ENCODE results near the gene JAM3.
"Not testable (repeated sequence)": the region's sequence is repeated elsewhere in the genome, so short reads cannot be mapped to it uniquely, and the experiment has no call there.

The JAM3 gene

DNA sequence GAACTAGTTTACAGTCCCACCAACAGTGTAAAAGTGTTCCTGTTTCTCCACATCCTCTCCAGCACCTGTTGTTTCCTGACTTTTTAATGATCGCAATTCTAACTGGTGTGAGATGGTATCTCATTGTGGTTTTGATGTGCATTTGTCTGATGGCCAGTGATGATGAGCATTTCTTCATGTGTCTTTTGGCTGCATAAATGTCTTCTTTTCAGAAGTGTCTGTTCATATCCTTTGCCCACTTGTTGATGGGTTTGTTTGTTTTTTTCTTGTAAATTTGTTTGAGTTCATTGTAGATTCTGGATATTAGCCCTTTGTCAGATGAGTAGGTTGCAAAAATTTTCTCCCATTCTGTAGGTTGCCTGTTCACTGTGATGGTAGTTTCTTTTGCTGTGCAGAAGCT, 44.9 kb downstream of the JAM3 start:
- not testable (repeated sequence) for DNase-seq

DNA sequence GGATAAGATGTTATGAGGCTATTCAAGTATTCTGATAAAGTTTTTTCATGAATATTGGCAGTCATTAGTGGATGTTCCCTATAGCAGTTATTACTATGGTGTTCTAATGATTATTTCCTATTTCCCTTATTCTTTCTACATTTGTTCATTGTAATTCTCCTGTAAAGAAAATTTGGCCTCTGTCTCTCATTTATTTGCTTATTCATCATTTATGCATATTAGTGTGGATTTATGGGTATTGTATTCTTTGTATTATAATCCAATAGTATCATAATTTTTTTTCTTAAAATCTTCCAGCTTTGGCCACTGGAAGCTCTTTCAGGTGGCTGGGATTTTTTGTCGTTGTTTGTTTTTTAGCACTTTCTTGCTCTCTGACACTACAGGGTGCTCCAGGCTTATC, 47.3 kb downstream of the JAM3 start:
- no peak for DNase-seq

DNA sequence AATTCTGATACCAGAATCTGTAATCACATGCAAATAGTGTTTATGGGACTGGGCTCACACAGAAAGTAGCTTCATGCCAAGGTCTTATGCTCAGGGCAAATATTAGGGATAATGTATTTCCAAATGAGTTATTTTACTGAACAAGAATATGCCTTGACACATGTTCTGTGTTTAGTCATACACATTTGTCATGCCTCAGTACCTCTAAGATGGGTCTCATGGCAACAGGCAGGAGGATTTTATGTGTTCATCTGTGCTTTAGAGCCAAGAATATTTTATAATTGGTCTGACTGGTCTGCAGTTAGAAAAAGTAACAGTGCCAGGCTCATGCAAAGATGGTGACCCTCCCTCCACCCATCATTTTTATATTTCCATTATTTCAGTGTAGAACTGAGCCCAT, 49.1 kb downstream of the JAM3 start:
- no peak for DNase-seq

DNA sequence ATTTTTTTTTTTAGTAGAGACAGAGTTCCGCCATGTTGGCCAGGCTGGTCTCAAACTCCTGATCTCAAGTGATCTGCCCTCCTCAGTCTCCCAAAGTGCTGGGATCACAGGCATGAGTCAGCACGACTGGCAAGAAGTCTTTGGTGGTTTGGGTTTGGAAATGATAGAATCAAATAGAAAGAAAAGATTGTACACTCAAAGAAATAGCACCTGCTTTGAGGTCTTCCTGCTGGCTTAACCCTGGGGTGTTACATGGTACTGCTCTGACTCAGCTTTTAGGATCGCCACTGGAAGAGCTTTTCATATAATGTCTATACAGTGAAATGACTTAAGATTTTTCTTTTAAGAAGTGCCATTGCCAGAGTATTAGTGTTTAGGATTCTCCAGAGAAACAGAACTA, 50.2 kb downstream of the JAM3 start:
- no peak for DNase-seq

DNA sequence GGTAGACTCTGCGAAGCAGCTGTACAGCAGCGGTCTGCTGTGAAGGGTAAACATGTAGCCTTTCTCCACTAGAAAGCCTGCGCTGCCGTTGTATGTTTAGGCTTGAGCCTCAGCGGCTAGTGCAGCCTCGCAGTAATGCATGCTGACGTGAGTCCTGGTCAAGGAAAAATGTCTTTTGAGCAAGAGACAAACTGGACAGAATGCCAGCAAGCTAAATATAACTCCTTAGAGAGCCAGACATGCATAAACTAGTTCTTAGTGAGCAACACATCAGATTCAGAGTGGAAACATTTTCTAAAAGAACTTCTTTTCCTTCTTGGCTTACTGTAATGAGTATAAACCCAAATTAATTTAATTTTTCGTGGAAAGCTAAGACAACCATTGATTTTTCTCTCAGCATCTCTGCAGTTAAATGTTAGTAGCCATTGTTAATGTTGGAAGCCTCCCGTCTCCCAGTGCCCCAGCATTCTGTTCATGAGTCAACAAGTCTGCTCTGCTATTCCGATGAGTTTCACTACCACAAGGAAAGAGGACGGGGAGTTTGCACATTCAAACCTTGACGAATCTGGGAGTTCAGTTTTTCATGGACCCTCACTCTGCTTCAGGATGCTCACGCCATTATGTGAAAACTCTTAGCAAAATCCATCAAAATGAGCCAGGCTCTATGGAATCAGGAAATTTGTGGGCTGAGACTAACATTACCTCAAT, 51.4 kb downstream of the JAM3 start:
- no peak for DNase-seq

DNA sequence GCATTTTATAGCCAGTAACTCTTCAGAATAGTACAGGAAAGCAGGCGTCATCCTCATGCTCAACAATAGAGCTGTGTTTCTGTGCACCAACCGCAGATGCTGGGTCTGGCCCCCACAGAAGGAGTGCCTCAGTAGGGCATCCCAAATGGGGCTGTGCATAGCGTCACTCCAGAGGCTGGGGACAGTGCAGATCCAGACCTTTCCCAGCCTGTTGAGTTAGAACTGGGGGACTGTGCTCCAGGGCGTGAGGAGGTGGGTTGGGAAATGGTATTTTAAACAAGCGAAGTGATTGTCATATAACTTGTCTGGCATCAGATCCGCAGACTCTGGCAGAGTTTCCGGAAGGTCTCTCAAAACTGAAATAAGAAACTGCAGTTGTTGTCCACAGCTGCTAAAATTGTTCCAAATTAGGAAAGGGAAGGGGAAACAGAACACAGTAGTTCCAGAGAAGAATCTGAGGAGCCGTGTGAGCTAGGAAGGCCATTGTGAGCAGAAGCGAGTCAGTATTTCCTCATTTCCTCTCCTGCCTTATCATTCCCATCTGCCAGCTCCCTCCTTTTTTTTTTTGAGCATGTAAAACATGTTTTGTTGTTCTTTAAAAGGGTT, 52.2 kb downstream of the JAM3 start:
- no peak for DNase-seq

DNA sequence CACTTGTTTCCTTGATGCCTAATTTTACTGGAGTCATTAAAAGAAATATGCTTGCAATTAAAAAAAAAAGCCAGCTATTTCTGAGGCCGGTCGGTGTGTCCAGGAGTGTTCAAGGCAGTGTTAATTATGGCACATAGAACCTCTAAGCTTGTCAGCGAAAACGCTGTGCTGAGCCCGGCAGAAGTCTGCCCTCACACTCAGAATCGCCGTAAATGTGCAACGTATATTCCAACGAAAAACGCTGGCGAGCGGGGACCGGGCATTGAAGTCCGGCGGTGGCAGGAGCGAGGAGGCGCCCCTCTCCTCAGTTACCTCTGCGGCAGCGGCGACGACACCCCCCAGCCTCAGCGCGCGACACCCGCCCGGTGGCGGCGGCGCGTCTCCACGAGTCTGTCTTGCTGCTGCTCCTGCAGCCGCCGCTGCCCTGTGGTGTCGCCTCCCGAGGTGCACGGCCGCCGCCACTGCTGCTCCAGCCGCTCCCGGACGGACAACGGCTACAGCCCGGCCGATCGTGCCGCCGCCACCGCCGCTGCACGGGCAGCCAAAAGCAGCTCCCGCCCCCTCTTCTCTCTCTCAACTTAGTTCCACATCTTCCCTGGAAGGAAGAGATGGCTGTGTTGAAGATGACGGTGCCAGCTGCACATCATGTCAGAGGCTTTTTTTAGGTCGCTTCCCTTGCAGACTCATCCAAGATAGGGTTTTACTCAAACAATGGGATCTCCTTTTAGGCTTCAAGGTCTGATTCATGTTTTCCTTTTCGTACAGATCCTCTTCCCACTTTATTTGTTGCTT, 56.0 kb downstream of the JAM3 start:
- no peak for DNase-seq

DNA sequence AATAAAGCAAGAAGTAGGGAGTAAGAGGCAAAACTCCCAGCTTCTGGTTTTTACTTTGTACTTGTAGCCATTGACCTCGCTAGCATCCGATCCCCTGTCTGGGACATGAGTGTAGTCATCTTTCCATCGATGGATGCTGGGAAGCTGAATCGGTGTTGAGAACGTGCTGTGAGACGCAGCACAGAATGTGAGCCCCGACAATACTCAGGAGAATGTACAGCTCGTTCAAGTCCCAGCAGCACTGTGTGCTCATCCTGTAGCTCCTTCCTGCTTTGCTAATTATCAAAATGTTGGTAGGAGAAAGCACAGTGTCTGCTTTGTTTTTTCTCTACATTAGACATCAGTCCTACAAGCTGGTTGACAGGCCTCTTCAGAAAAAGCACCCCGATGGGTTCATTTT, 56.6 kb downstream of the JAM3 start:
- DNase-seq: no peak

DNA sequence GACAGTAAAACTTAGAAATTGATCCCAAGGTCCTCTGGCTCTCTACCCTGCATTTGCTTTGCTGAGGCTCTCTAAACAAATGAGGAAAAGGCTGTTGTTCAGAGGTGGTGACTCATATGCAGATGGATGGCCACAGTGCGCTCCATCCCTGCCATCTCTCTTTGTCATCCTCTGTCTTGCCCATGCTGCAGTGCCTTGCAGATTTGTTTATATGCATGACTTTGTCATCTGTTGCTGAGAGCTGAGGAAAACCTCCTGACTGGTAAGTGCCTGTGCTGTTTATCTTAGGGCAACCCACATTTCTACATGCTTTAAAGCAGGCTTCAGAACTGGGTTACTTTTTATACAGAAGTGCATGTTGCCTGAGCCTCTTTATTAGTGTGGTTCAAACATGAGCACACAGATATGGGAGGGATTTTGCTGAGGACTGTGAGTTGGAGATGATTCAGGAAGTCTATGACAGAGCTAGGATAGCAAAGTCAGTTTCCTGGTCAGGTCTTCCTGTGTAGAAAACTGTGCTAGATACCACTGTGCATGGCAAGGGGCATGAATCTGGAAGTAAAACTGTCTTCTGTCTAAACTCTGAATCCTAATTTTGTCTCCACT, 57.4 kb downstream of the JAM3 start:
- no peak for DNase-seq

DNA sequence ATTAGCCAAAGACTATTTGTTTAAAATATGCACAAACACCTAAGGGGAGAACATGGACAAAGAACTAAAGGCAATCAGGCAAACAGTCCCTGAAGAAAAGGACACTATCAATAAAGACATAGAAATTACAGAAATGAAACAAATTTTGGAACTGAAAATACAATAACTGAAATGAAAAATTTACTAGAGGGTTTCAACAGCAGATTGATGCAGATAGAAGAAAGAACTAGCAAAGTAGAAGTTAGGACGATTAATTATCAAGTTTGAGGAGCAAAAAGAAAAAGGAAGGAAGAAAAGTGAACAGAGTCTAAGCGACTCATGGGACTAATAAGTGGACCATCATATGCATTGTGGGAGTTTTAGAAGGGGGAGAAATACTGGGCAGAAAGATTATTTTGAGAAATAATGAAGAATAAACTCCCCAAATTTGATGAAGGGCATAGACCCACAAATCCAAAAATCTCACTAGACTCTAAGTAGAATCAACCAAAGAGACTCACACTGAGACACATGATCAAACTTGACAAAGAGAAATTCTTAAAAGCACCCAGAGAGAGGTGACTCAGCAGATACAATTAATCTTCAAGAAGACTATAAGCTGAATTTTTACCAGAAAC, 62.9 kb downstream of the JAM3 start:
- DNase-seq: no peak

DNA sequence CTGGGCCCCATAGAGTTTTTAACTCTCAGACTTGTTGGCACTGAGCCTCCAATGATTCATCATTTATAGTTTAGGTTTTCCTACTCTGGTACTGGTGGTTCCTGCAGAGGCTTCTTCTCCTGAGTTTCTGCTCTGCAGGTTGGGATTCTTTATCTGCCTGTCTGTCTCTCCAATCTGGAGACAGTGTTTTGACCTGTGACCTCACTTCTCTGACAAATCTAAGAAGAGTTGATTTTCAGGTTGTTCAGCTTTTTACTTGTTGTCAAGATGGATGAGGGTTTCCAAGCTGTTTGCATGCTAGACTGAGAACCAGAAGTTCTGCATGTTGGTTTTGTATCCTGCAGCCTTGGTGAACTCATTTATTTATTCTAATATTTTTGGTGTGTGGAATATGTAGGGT, 63.9 kb downstream of the JAM3 start:
- DNase-seq: no peak

DNA sequence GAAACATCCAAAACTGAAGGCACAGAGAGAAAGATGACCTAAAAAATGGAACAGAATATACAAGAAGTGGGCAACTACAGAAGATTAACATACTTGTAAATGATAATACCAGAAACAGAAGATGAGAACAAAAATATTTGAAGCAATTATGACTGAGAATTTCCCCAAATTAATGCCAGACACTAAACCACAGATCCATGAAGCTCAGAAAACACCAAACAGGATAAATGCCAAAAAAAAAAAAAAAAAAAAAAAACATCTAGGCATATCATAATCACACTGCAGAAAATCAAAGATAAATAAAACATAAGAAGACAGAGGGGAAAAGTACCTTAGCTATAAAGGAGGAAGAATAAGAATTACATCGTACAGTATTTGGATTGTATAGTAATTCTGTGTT, 65.3 kb downstream of the JAM3 start:
- DNase-seq: no peak

DNA sequence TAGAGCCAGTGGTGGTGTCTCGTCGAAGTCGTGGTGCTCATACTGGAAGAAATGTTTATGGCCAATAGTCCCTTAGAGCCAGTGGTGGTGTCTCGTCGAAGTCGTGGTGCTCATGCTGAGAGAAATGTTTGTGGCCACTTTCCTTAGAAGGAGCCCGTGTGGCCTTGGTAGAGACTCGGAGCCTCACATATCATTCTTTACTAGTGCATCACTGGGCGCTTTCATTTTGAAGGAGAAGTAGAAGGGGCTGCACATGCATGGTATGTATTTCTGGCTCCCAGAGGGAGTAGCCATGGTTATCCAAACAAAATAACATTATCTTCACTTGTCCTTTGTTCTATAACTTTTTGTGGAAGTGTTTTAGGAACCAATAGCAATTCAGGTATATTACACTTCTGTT, 69.5 kb downstream of the JAM3 start:
- DNase-seq: no peak

DNA sequence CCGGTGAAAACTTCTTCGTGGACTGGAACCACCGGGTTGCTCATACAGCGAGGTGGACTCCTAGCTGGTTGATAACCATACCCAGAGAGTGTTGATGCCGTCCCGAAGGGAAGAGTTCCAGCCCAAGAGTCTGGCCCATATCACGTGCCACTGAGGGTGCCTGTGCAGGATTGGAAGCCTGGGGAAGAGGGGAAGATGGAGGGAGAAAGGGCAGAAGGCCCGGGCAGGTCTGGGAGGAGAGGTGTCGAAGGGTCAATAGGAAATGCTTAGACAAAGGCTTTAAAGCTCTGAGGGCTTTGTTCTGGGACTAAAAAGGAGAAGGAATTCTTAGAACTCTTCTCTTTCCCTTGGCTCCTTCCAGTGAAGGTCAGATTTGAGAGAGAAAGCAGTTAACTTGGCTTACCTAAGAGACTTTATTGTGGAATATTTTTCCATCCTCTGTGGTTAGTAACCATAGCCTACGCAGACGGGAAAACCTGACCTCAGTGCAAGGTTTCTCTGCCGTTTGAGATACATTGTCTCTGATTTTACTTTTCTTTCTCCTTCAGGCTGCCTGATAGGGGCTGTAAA, 70.5 kb downstream of the JAM3 start:
- no peak for DNase-seq

DNA sequence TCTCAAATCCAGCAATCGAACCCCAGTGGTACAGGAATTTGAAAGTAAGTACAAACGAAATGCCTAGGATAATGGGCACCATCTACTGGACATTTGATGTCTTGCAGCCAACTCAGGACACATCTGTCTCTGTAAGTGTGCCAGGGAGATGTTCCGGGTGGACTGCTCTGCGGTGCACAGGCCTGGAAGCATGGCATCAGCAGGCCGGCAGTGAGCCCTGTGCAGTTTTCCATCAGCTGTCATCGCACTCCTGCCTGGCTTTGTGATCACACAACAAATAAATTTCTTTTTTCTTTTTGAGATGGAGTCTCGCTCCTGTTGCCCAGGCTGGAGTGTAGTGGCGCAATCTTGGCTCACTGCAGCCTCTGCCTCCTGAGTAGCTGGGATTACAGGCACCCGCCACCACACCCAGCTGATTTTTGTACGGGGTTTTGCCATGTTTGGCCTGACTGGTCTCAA, 71.0 kb downstream of the JAM3 start:
- peak; percentile 5 for DNase-seq

DNA sequence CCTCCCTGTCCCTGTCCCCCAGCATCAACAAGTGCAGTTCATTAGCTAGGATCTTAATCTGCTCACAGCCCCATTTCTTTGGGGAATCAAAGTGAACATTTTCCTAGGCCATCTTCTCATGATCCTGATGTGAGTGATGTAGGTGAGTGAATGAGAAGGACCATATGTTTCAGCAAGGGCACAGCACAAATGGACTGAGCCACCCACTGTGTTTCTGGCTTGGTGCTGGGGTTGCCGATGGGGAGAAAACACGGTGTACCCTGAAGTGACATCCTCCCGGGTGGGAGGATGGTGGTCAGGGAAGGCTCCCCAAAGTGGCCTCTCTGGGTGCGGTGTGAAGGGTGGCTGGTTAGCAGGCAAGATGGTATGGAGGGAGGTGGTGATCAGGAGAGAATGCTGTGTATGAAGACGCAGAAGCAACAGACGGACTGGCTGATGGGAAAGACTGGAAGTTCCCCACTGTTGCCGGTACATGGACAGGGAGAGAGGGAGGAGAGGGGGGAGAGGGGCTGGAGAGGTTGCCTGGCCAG, 72.2 kb downstream of the JAM3 start:
- DNase-seq: no peak

DNA sequence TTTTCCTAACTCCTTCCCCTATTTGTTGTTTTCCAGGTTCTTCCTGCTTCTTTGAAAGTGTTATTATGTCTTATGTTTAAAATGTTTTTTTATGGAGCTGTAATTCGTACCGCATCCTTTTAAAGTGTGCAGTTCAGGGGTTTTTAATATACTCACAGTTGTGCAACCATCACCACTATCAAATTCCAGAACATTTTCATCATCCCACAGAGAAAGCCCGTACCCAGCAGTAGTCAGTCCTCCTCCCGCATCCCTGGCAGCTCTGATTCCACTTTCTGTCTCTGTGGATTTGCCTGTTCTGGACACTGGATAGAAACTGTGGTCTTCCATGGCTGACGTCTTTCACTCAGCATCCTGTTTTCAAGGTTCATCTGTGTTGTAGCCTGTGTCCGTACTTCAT, 73.7 kb downstream of the JAM3 start:
- no peak for DNase-seq

DNA sequence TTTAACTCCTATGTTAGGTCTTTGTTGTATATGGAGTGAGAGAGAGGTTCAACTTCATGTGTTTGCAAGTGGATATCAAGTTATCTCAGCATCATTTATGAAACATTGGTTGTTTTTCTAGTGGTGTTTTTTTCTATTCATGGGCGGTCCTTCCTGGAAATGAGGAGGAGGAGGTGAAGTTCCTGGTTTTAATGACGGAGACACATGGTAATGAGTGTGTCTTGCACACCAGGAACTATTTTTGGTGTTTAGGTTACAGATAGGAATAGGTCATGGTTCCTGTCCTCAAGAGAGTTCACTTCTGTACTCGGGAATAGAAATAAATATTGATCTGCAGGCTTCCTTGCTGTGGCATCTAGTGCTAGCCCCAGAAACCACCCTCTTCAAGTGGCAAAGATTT, 74.9 kb downstream of the JAM3 start:
- DNase-seq: no peak

DNA sequence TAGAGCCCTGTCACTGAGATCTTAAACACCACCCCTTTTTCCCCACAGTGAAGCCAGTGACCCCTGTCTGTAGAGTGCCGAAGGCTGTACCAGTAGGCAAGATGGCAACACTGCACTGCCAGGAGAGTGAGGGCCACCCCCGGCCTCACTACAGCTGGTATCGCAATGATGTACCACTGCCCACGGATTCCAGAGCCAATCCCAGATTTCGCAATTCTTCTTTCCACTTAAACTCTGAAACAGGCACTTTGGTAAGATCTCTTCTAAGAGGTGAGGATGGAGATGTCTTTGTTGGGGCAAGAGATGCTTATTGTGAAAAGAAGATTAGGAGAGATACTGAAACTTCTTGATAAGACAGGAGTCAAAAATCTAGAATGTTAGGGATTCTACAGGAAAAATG, 75.9 kb downstream of the JAM3 start:
- DNase-seq: no peak

DNA sequence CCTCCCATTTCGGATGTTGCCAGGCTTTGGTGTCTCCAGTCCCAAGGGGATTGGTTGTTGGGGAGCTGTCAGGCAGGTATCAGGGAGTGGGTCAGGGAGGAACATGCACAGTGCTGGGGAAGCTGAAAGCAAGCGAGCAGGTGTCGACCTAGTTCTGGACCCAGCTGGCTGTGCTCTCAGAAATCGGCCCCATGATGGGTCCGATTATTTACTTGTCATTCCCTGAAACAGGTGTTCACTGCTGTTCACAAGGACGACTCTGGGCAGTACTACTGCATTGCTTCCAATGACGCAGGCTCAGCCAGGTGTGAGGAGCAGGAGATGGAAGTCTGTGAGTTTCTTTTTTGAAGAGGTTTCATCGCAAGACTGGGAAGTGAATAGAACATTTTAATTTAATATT, 76.8 kb downstream of the JAM3 start:
- no peak for DNase-seq

DNA sequence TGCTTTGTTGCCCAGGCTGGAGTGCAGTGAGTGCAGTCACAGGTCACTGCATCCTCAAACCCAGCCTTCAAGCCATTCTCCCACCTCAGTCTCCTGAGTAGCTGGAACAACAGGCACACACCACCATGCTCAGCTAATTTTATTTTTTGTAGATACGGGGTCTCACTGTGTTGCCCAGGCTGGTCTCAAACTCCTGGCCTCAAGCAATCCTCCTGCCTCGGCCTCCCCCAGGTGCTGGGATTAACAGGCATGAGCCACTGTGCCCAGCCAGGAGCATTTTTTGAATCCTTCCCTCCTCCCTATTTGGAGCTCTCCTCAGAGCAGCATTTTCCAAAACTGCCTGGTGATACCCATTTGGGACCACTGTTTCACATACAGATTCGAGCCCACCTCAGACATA, 77.7 kb downstream of the JAM3 start:
- no peak for DNase-seq

DNA sequence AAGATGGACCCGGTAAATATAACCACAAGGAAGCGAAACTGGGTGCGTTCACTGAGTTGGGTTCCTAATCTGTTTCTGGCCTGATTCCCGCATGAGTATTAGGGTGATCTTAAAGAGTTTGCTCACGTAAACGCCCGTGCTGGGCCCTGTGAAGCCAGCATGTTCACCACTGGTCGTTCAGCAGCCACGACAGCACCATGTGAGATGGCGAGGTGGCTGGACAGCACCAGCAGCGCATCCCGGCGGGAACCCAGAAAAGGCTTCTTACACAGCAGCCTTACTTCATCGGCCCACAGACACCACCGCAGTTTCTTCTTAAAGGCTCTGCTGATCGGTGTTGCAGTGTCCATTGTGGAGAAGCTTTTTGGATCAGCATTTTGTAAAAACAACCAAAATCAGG, 80.5 kb downstream of the JAM3 start:
- no peak for DNase-seq
